SIG-M5 treated with dmso at 0.1 percent for 504 hours (cell line): ENCODE results near the gene FGFBP3.
A peak's percentile ranks its signal among the peaks of the same experiment; 100 is the strongest.

ENCODE experiments used
- DNase-seq: peaks from one replicate; lab custom pipeline; 2025; ENCODE audit not compliant: unreplicated experiment; lab: John Stamatoyannopoulos, UW

Gene FGFBP3, protein sequence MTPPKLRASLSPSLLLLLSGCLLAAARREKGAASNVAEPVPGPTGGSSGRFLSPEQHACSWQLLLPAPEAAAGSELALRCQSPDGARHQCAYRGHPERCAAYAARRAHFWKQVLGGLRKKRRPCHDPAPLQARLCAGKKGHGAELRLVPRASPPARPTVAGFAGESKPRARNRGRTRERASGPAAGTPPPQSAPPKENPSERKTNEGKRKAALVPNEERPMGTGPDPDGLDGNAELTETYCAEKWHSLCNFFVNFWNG

DNA sequence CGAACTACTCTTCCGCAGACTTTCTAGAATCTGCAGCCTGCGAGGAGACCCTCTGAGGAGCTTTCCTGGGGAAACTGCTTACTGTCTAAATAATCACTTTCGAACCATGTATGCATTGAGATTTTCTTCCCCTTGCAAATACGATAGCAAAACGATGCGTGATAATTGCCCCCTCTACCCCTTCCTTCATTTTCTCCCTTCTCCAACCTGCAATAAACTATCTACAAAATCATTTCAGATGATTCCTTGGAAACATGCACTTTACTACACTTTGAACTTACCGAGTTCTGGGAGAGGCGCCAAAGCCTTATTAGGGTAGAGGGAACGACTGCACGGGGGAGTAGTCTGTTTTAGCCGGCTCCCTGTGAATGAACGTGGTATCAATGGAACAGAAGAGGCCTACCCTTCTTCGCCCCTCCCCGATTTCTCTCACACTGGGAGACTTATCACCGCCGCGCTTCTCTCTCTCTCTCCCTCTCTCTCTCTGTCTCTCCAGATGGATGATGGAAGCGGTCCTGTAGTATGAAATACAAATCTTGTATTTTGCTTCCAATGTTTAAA lies at the start of gene FGFBP3:
Gene FGFBP3, minus strand, starts transcription at position 370 of the 561 bp plus-strand sequence. CDS start 517 bp downstream, outside the sequence.
- DNase-seq = peak; percentile 64

GRCh38 chr10:91957091-91957490 lies 47.8 kb upstream of the FGFBP3 start:
- no peak for DNase-seq

DNA sequence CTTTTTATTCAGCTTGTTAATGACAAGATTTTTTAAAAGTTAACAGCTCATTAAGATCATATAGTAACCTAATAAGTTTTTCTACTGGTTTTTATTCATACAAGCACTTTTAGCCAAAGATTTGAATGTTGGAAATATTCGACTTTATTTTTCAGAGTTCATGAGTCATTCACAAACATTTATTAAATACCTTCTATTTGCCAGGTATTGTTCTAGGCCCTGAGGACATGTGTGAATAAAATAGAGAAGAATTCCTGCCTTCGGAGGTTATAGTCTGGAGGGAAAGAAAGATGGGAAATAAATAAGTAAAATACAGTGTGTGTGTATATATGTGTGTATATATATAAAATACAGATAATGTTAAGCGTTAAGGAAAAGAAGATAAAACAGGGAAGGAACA lies 45.8 kb upstream of the FGFBP3 start:
- DNase-seq = no peak

- no peak for DNase-seq
These were observed 44.4 kb upstream of the FGFBP3 start for GRCh38 chr10:91953600-91954160.

DNA sequence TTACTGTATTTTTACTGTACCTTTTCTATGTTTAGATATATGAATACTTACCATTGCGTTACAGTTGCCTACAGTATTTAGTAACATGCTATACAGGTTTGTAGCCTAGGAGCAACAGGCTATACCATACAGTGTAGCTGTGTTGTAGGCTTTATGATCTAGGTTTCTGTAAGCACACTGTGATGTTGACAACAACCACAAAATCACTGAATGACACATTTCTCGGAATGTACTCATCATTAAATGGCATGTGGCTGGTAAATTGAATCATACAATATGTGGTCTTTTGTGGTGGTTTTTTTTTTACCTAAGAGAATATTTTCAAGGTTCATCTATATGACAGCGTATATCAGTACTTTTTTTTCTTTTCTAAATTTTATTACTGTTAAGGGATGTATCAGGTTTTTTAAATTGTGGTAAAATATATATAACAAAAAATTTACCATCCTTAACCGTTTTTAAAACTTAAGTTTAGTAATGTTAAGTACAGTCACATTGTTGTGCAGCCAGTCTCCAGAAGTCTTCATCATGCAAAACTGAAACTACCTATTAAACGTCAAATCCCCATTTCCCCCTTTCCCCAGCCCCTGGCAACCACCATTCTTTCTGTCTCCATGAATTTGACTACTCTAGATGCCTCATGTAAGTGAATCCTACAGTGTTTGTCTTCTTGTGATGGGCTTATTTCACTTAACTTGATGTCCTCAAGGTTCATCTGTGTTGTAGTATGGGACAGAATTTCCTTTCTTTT lies 35.8 kb upstream of the FGFBP3 start:
- no peak for DNase-seq

GRCh38 chr10:91941426-91941825 lies 32.1 kb upstream of the FGFBP3 start:
- DNase-seq = no peak

DNA sequence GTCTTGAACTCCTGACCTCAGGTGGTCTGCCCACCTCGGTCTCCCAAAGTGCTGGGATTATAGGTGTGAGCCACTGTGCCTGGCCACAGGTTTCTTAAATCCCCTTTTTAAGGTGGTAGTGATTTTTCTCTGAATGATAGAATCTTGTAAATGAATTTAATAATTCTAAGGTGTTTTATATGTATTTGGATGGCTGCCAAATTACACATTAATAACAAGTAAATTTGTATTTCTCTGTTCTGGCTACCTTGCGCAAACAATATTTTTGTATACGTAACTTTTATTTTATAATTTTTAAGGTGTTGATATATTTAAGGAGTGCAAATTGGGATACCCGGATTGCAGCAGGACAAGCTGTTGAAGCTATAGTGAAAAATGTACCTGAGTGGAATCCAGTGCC lies 30.4 kb upstream of the FGFBP3 start:
- DNase-seq = no peak

DNA sequence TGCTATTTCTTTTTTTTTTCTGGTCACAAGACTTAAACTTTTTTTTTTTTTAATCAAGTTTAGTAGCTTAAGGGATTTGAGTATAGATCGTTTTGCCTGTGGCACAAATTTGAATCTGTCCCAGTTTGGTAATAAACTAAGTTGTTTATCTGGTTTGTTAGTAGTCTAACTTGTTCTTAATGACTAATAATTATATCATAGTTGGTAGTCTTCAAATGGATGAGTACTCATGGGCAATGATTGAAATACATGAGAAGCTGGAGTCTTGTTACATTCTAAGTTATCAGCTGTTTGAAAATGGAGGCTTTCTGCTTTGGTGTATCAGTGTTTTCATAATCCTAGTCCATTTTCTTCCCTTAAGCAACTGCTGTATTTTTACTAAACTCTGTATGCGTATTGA lies 26.6 kb upstream of the FGFBP3 start:
- DNase-seq = no peak

DNA sequence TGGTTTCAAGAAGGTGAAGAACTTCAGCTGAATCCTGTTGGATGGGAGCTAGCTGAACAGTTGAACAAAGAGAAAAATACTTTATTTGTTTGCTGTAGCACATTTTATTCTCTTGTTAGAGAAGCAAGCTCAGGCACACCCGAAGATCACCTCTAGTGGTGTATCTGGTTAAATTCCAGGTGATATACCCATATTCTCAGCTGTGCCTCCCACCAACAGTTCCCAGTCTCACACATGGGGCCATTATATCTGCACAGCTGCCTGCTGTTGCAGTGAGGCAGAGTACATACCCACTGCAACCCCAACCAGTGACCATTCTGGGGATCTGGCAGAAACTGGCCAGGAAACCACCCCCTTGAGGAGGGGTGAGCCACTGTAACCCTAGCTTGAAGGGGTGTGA lies 23.5 kb upstream of the FGFBP3 start:
- no peak for DNase-seq

DNA sequence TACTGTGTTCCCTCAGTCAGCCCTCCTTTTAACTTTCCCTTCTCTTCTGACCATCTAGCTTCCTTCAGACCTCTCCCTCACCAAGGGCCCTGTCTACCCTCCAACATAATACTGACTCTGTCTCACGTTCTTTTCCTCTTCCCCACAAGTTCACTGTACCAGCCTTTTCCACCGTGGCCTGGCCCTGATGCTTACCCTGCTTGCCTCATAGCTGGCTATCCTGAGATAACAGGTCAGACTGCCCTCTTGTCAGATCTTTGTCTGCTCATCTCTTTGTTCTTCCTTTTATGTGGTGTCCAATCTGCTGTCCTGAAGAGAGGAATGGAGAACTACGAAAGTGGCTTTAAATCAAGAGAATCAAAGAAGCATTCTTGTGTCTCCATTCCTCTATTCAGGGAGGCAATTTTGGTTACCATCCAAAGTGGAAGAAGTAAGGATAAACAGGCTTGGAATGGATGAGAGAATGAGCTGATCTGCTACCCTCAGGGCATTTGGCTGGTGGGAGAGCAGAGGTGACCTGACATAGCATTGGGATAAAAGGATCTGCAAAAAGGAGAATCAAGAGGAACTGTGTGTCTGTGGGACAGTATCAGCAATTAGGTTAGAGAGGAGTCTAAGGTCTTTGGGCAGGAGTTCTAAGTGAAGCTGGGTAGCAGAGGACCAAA lies 22.4 kb upstream of the FGFBP3 start:
- no peak for DNase-seq

DNA sequence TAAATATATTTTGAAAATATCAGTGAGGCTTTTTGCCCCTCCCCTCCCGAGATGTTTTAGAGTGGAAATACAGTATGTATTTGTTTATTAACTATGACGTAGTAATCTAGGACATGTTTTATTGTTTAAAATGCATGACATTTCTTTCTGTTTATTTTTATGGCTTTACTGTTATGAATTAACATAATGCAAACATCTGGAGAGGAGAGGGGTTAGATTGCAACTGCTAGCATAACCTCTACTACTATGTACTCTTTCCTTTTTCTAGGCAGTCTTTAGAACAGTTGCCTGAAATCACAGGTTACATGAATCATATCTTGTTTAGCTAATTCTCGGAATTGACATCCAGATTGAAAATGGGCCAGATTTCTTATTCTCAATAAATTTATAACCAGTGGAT lies 21.7 kb upstream of the FGFBP3 start:
- DNase-seq = no peak

- no peak for DNase-seq
These were observed 15.7 kb upstream of the FGFBP3 start for GRCh38 chr10:91925022-91925320.

- peak; percentile 40 for DNase-seq
These were observed 15.1 kb upstream of the FGFBP3 start for GRCh38 chr10:91924212-91925021.

GRCh38 chr10:91923371-91924211 lies 14.3 kb upstream of the FGFBP3 start, which contains the start of gene BTAF1:
Gene BTAF1 (plus strand): TSS chr10:91923770. CDS start chr10:91924077, 307 bp downstream.
- peak; percentile 72 for DNase-seq

- no peak for DNase-seq
These were observed 10.4 kb upstream of the FGFBP3 start for GRCh38 chr10:91919651-91920050.

DNA sequence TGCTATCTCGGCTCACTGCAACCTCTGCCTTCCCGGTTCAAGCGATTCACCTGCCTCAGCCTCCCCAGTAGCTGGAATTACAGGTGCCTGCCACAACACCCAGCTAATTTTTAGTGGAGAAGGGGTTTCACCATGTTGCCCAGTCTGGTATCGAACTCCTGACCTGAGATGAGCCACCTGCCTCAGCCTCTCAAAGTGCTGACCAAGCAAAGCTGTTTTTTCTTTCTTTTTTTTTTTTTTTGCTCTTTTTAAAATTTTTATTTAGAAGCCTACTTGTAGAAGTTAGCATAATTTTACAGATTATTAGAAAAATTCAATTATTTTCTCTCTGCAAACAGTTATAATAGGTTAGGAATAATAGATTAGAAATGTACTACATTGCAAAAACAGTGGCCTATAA lies 1.2 kb upstream of the FGFBP3 start:
- no peak for DNase-seq

DNA sequence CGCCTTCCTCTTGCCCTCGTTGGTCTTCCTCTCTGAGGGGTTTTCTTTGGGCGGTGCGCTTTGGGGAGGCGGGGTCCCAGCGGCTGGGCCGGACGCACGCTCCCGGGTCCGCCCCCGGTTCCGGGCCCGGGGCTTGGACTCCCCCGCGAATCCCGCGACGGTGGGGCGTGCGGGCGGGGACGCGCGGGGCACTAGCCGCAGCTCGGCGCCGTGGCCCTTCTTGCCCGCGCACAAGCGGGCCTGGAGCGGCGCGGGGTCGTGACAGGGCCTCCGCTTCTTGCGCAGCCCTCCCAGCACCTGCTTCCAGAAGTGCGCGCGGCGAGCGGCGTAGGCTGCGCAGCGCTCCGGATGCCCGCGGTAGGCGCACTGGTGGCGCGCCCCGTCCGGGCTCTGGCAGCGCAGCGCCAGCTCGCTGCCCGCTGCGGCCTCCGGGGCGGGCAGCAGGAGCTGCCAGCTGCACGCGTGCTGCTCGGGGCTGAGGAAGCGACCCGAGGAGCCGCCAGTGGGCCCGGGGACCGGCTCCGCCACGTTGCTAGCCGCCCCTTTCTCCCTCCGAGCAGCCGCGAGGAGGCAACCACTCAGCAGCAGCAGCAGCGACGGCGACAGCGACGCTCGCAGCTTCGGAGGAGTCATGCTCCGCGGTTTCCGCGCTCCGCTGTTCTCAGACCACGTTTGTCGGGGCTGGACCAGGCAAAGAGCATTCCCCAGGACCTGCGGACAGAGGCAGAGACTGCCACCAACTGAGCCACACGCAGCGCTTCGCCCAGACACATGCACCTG lies 759 bp downstream of the FGFBP3 start:
- DNase-seq = peak; percentile 81

DNA sequence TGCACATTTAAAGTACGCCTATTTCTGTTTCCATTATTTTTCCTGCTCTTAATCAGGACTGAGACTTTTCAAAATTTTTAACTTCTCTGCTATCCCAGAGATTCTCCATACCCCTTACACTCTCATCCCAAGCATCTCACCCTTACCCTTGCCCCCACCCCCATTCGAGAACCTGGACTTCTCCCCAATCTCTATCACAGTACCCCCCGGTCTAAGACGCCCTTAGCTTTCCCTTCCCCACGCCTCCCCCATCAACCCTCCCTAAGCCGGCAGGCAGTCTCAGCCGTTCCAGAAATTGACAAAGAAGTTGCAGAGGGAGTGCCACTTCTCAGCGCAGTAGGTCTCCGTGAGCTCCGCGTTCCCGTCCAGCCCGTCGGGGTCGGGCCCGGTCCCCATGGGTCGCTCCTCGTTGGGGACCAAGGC lies 1.4 kb downstream of the FGFBP3 start:
- DNase-seq = no peak

DNA sequence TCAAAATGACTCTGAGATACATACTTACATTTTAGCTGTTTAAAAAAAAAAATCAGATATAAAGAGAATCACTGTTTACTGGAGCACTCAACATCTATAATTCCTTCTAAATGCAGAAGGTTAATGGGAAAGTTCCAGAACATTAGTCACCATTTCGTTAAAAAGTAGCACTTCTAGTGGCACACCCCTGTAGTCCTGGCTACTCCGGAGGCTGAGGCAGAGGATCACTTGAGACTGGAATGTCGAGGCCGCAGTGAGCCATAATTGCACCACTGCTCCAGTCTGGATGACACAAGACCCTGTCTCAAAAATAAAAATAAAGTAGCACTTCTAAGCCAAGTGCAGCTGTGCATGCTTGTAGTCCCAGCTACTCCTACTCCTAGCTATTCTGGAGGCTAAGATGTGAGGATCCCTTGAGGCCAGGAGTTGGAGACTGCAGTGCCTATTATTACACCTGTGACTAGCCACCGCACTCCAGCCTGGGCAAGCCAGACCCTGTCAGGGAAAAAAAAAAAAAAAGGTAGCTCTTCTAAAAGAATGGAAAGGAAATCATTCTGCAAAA lies 2.2 kb downstream of the FGFBP3 start:
- DNase-seq = no peak
